PC-3 (cell line): ENCODE data around the gene TEX14. TPM values are rescaled to one million over a fixed set of nuclear protein-coding genes. Genes with fewer than 3 reads are reported as not detected.
A peak's percentile ranks its signal among the peaks of the same experiment; 100 is the strongest.

Source experiments
- ATAC-seq: fragments of 200-7000 bp; cut with Tn5 transposase; 2 replicates; pipeline ENCODE4 v1.9.1; 2020; ENCODE audit warnings: mild to moderate bottlenecking, moderate library complexity
- BruUV-seq: library from RNA; stranded (reverse); fragments of 400-500 nt; replicated peaks from 2 replicates; lab custom pipeline; 2021; lab: Mats Ljungman, UMichigan
- CTCF ChIA-PET: fragments of 300-600 bp; sonication (Branson Sonifier 250); formaldehyde crosslinking; loops from one replicate; lab custom pipeline; 2022; ENCODE audit warnings: antibody characterized with exemption; lab: Charles Lee
- POLR2A ChIA-PET: fragments of 300-600 bp; sonication (Branson Sonifier 250); formaldehyde crosslinking; loops from one replicate; lab custom pipeline; 2022; ENCODE audit warnings: antibody characterized with exemption; ENCODE audit not compliant: unreplicated experiment; lab: Charles Lee
- DNase-seq: peaks from one replicate; pipeline ENCODE4 v3.0.0-alpha.2; 2015
- H2AFZ ChIP-seq: fragments of 300-600 bp; sonication (generic); 2 replicates; pipeline ENCODE4 v1.6.0; 2016; ENCODE audit warnings: antibody characterized with exemption, low read length
- H3F3A ChIP-seq: fragments of 300-600 bp; sonication (generic); one replicate; pipeline ENCODE4 v1.6.0; 2017; ENCODE audit warnings: antibody characterized with exemption, low read length, control low read depth, mild to moderate bottlenecking; ENCODE audit not compliant: unreplicated experiment
- H3K27ac ChIP-seq: fragments of 300-600 bp; sonication (generic); 2 replicates; pipeline ENCODE4 v1.5.1; 2016; ENCODE audit warnings: mild to moderate bottlenecking, low read length
- H3K27me3 ChIP-seq: fragments of 300-600 bp; sonication (generic); 2 replicates; pipeline ENCODE4 v1.6.1; 2016; ENCODE audit warnings: low read length, mixed read lengths
- H3K36me3 ChIP-seq: fragments of 300-600 bp; sonication (generic); 2 replicates; pipeline ENCODE4 v1.6.1; 2016; ENCODE audit warnings: low read depth, mixed run types, low read length, mixed read lengths
- H3K4me1 ChIP-seq: fragments of 300-600 bp; sonication (generic); 2 replicates; pipeline ENCODE4 v1.5.1; 2016; ENCODE audit warnings: low read length; ENCODE audit not compliant: insufficient read depth
- H3K4me2 ChIP-seq: fragments of 300-600 bp; sonication (generic); 2 replicates; pipeline ENCODE4 v1.6.0; 2016; ENCODE audit warnings: low read length
- H3K4me3 ChIP-seq: fragments of 300-600 bp; sonication (generic); 2 replicates; pipeline ENCODE4 v1.5.1; 2016; ENCODE audit warnings: mild to moderate bottlenecking, low read length, mixed read lengths
- H3K79me2 ChIP-seq: fragments of 300-600 bp; sonication (generic); 2 replicates; pipeline ENCODE4 v1.6.1; 2017; ENCODE audit warnings: low read length, mixed read lengths
- H3K9ac ChIP-seq: fragments of 300-600 bp; sonication (generic); 2 replicates; pipeline ENCODE4 v1.6.0; 2016; ENCODE audit warnings: mild to moderate bottlenecking, low read length
- H3K9me2 ChIP-seq: fragments of 300-600 bp; sonication (generic); replicated peaks from 2 replicates; pipeline ENCODE4 v1.6.1; 2016; ENCODE audit warnings: mixed run types, low read length, mixed read lengths
- H3K9me3 ChIP-seq: fragments of 300-600 bp; sonication (generic); 2 replicates; pipeline ENCODE4 v1.6.1; 2016; ENCODE audit warnings: low read length, mixed read lengths
- H4K20me1 ChIP-seq: fragments of 300-600 bp; sonication (generic); 2 replicates; pipeline ENCODE4 v1.6.1; 2016; ENCODE audit warnings: low read length, mixed read lengths
- EZH2 ChIP-seq: fragments of 300-600 bp; sonication (generic); IDR thresholded peaks from one replicate; pipeline ENCODE4 v1.6.1; 2017; ENCODE audit warnings: antibody characterized with exemption, mild to moderate bottlenecking, low read length; ENCODE audit not compliant: unreplicated experiment
- EZH2phosphoT487 ChIP-seq: fragments of 300-600 bp; sonication (generic); IDR thresholded peaks from 2 replicates; pipeline ENCODE4 v1.6.1; 2018; ENCODE audit warnings: mild to moderate bottlenecking, antibody characterized with exemption, low read length, borderline replicate concordance
- intact Hi-C: fragments of 100-400 bp; cut with micrococcal nuclease; formaldehyde crosslinking; loops from 2 replicates; pipeline ENCODE4 v1.9.0; 2023
- total RNA-seq: library from RNA; depleted of rRNA; stranded (reverse); fragments of >200 nt; gene quantifications from 2 replicates; pipeline ENCODE4 v1.2.3, GENCODE V29; 2014
- TF ChIP-seq, protein P1 (sequence below): fragments of 300-600 bp; sonication (generic); conservative IDR thresholded peaks from 2 replicates; pipeline ENCODE4 v1.5.1; 2017; ENCODE audit warnings: antibody characterized with exemption, low read depth, mild to moderate bottlenecking, low read length

TEX14 gene
- total RNA-seq, 1 experiment from 2014 or later = 0.29 TPM

DNA sequence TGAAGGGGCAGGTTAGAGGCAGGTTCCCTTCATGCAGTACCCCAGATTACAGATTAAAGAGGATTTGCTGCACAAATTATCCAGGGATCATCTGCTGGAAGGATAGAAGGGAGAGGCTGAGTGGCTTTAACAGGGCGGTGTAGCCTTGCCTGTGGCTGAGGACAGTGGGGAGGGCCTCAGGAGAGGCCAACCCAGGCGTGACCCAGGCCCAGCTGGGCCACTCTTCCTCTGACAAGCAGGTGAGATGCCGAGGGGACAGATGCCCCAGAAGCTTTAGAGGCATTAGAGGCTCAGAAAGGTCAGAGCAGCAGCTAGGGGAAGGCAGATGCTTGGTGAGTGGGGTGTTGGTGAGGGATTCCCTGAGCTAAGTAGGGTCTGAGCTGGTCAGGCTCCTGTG lies 159.3 kb downstream of the TEX14 start:
- ChIA-PET POLR2A (no interaction called here), CTCF (no interaction called here)
- DNase-seq (no peak), ATAC-seq (no peak)
- TF ChIP-seq EZH2phosphoT487 = no peak
- TF ChIP-seq, protein P1, sequence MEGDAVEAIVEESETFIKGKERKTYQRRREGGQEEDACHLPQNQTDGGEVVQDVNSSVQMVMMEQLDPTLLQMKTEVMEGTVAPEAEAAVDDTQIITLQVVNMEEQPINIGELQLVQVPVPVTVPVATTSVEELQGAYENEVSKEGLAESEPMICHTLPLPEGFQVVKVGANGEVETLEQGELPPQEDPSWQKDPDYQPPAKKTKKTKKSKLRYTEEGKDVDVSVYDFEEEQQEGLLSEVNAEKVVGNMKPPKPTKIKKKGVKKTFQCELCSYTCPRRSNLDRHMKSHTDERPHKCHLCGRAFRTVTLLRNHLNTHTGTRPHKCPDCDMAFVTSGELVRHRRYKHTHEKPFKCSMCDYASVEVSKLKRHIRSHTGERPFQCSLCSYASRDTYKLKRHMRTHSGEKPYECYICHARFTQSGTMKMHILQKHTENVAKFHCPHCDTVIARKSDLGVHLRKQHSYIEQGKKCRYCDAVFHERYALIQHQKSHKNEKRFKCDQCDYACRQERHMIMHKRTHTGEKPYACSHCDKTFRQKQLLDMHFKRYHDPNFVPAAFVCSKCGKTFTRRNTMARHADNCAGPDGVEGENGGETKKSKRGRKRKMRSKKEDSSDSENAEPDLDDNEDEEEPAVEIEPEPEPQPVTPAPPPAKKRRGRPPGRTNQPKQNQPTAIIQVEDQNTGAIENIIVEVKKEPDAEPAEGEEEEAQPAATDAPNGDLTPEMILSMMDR = no peak
- no peak for TF ChIP-seq EZH2
- Histone ChIP-seq H3K27ac (no peak overlapping the region), H3K9me3 (no peaks in the 10 kb centered on the region), H4K20me1 (no peaks in the 10 kb centered on the region), H3K9me2 (no peaks in the 10 kb centered on the region), H3K4me3 (peak overlapping the region; percentile 66), H2AFZ (peak overlapping the region; percentile 70), H3K9ac (no peak overlapping the region), H3K4me1 (peaks cover 21% of the 10 kb centered on the region), H3F3A (no peaks in the 10 kb centered on the region), H3K27me3 (peaks cover 9% of the 10 kb centered on the region), H3K4me2 (peak overlapping the region; percentile 87), H3K79me2 (no peaks in the 10 kb centered on the region), H3K36me3 (no peaks in the 10 kb centered on the region)
- no TSS peak for BruUV-seq
- intact Hi-C loops = no loop called here

DNA sequence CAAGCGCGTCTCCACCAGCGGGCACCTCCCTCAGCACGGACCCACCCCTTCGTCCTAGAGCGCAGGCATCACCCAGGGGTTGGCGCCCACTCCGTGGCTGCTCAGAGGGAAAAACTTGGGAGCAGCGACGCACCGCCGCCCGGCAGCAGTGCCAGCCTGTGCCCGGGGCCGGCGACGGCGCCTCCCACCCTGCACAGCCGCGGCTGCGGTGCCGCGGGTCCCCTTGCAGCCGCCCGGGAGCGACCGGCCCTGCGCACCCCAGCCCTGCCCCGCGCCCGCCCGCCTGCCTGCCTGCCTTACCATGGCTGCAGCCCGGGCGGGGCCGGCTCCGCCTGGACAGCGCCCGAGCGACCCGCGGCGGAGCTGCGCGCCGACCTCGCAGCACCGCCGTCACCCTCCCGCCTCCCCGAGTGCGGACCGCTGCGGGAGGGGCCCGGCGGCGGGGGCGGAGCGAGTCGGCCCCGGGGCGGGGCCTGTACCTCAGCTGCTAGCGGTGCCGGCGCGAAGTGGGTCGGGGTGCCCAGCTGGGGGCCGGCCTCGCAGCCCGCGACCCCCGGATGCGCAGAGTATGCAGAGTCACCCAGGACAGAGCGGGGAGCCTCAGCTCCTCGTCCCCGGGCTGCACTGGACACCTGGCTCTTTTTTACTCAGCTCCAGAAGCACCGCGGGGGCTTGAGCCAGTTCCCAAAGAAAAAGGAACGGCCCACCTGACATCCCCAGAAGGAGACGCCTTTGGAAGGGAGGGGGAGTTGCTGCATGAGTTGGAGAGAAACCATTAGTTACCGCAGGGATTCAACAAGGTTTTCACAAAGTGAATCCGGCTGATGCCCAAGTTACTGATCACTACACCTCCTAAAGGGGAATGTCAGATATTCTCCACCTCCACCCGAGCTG lies 159.9 kb downstream of the TEX14 start:
- Histone ChIP-seq H3F3A (no peaks in the 10 kb centered on the region), H3K79me2 (no peaks in the 10 kb centered on the region), H3K27ac (no peak overlapping the region), H3K9ac (no peak overlapping the region), H3K9me2 (no peaks in the 10 kb centered on the region), H4K20me1 (no peaks in the 10 kb centered on the region), H3K4me3 (peak overlapping the region; percentile 66), H3K4me1 (peaks cover 21% of the 10 kb centered on the region), H3K27me3 (peaks cover 9% of the 10 kb centered on the region), H3K36me3 (no peaks in the 10 kb centered on the region), H3K4me2 (peak overlapping the region; percentile 87), H3K9me3 (no peaks in the 10 kb centered on the region), H2AFZ (peak overlapping the region; percentile 70)
- peak; percentile 56 for DNase-seq
- TF ChIP-seq EZH2phosphoT487 = no peak
- TF ChIP-seq, protein P1 = no peak
- TF ChIP-seq EZH2 = no peak
- CTCF ChIA-PET = no interaction called here
- BruUV-seq = no TSS peak
- POLR2A ChIA-PET = no interaction called here
- peak; percentile 65 for ATAC-seq
- intact Hi-C loops = no loop called here

DNA sequence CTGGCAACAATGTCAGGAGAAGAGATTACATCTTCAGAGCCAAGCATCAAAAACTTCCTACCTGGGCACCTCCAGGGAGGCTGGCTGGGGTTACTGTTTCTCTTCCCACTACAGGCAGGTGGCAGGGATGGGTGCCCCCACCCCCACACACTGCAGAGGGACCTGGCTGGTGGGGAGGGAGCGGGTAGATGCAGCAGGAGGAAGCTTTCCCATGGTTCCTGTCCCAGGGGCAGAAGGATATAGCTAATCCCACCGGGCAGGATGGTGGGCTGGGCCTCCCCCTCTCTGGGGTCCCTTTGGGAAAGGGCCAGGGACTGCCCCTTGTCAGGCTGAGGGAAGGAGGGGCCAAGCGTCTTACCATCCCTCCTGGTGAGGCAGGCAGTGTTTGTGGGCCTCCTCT lies 160.7 kb downstream of the TEX14 start:
- no peak for TF ChIP-seq EZH2
- TF ChIP-seq, protein P1 = no peak
- TF ChIP-seq EZH2phosphoT487 = no peak
- Histone ChIP-seq H3K9ac (no peak overlapping the region), H2AFZ (peak overlapping the region; percentile 57), H3K4me1 (peaks cover 21% of the 10 kb centered on the region), H3K36me3 (no peaks in the 10 kb centered on the region), H4K20me1 (no peaks in the 10 kb centered on the region), H3K9me2 (no peaks in the 10 kb centered on the region), H3K9me3 (no peaks in the 10 kb centered on the region), H3F3A (no peaks in the 10 kb centered on the region), H3K79me2 (no peaks in the 10 kb centered on the region), H3K27ac (no peak overlapping the region), H3K4me2 (peak overlapping the region; percentile 87), H3K4me3 (peak overlapping the region; percentile 52; the same call in 1 of the 2 replicates), H3K27me3 (peaks cover 9% of the 10 kb centered on the region)
- DNase-seq (no peak), ATAC-seq (no peak)
- BruUV-seq = no TSS peak
- ChIA-PET POLR2A (no interaction called here), CTCF (no interaction called here)
- intact Hi-C loops = no loop called here
